Astrocyte (in vitro differentiated cells and primary cell): ENCODE results near the gene FAM50B. TPM values are rescaled to one million over a fixed set of nuclear protein-coding genes. Genes with fewer than 3 reads are reported as not detected.

Experiments
- DNase-seq: peaks from one replicate; pipeline ENCODE4 v3.0.0-alpha.2; 2010; ENCODE audit warnings: low read depth
- FAIRE-seq: peaks from 2 replicates; lab custom pipeline; 2011; peaks lifted over from hg19 to GRCh38; lab: Jason Lieb, UNC
- H2AFZ ChIP-seq: 2 replicates; pipeline ENCODE4 v1.6.0; 2012; ENCODE audit warnings: low read depth, low read length, inconsistent platforms
- H3K27ac ChIP-seq: 2 replicates; pipeline ENCODE4 v1.5.1; 2011; ENCODE audit warnings: low read depth, low read length, inconsistent platforms
- H3K27me3 ChIP-seq: 2 replicates; pipeline ENCODE4 v1.6.0; 2011; ENCODE audit warnings: low read length, inconsistent platforms; ENCODE audit not compliant: insufficient read depth
- H3K36me3 ChIP-seq: 2 replicates; pipeline ENCODE4 v1.5.1; 2011; ENCODE audit warnings: low read length, inconsistent platforms; ENCODE audit not compliant: insufficient read depth
- H3K4me1 ChIP-seq: 2 replicates; pipeline ENCODE4 v1.5.1; 2011; ENCODE audit warnings: low read length, inconsistent platforms; ENCODE audit not compliant: insufficient read depth
- H3K4me2 ChIP-seq: 2 replicates; pipeline ENCODE4 v1.6.0; 2012; ENCODE audit warnings: low read length, inconsistent platforms
- H3K4me3 ChIP-seq: 2 replicates; pipeline ENCODE4 v1.5.1; 2011; ENCODE audit warnings: low read depth, mild to moderate bottlenecking, low read length, inconsistent platforms; ENCODE audit not compliant: insufficient read depth
- H3K79me2 ChIP-seq: 2 replicates; pipeline ENCODE4 v1.6.0; 2012; ENCODE audit warnings: mild to moderate bottlenecking, low read length, inconsistent platforms; ENCODE audit not compliant: insufficient read depth
- H3K9ac ChIP-seq: 2 replicates; pipeline ENCODE4 v1.6.0; 2012; ENCODE audit warnings: mild to moderate bottlenecking, low read length, inconsistent platforms
- H3K9me3 ChIP-seq: 2 replicates; pipeline ENCODE4 v1.5.1; 2012; ENCODE audit warnings: low read depth, mild to moderate bottlenecking, low read length, inconsistent platforms; ENCODE audit not compliant: insufficient read depth
- H4K20me1 ChIP-seq: 2 replicates; pipeline ENCODE4 v1.6.0; 2012; ENCODE audit warnings: low read length, inconsistent platforms; ENCODE audit not compliant: insufficient read depth
- H3K27ac Mint-ChIP-seq: one replicate; pipeline ENCODE4 v1.8.0; 2021; ENCODE audit warnings: mild to moderate bottlenecking, mixed read lengths; ENCODE audit not compliant: unreplicated experiment
- H3K27me3 Mint-ChIP-seq: one replicate; pipeline ENCODE4 v1.8.0; 2021; ENCODE audit warnings: low read depth, mixed read lengths; ENCODE audit not compliant: unreplicated experiment
- H3K36me3 Mint-ChIP-seq: one replicate; pipeline ENCODE4 v1.8.0; 2021; ENCODE audit warnings: low read depth, mixed read lengths; ENCODE audit not compliant: unreplicated experiment
- H3K4me1 Mint-ChIP-seq: one replicate; pipeline ENCODE4 v1.8.0; 2021; ENCODE audit warnings: low read depth, mixed read lengths; ENCODE audit not compliant: unreplicated experiment
- H3K4me3 Mint-ChIP-seq: one replicate; pipeline ENCODE4 v1.8.0; 2021; ENCODE audit warnings: mild to moderate bottlenecking, moderate library complexity, mixed read lengths; ENCODE audit not compliant: unreplicated experiment
- H3K9me3 Mint-ChIP-seq: one replicate; pipeline ENCODE4 v1.8.0; 2021; ENCODE audit warnings: mild to moderate bottlenecking, mixed read lengths; ENCODE audit not compliant: unreplicated experiment
- CTCF ChIP-seq: IDR thresholded peaks from 2 replicates; pipeline ENCODE4 v1.5.1; 2011; ENCODE audit warnings: low read depth, mild to moderate bottlenecking, inconsistent platforms, low read length, moderate library complexity; ENCODE audit not compliant: insufficient read depth
- EZH2 ChIP-seq: IDR thresholded peaks from 2 replicates; pipeline ENCODE4 v1.6.1; 2012; ENCODE audit warnings: mild to moderate bottlenecking, low read length, inconsistent platforms; ENCODE audit not compliant: insufficient read depth
- total RNA-seq: library from RNA; stranded (reverse); gene quantifications from 2 replicates; pipeline ENCODE4 v1.2.1, GENCODE V29; 2021

The FAM50B gene
- total RNA-seq, 1 donor from 2014 or later: 4.6 TPM

- Histone ChIP-seq H4K20me1 (no peaks in the 10 kb centered on the region), H2AFZ (no peak overlapping the region), H3K9ac (peak overlapping the region; percentile 68), H3K4me1 (peaks cover 49% of the 10 kb centered on the region), H3K4me2 (peak overlapping the region; percentile 60), H3K27ac (peak overlapping the region; percentile 88), H3K36me3 (no peaks in the 10 kb centered on the region), H3K27me3 (no peaks in the 10 kb centered on the region), H3K79me2 (no peaks in the 10 kb centered on the region), H3K9me3 (no peaks in the 10 kb centered on the region), H3K4me3 (no peak overlapping the region)
- no peak for DNase-seq
- no peak overlapping the region for H3K4me3 Mint-ChIP-seq
- H3K9me3 Mint-ChIP-seq: no peaks in the 10 kb centered on the region
- TF ChIP-seq CTCF: no peak
- no peak for TF ChIP-seq EZH2
- no peaks in the 10 kb centered on the region for H3K36me3 Mint-ChIP-seq
- H3K27ac Mint-ChIP-seq: peak overlapping the region; percentile 47
- peaks cover 24% of the 10 kb centered on the region for H3K4me1 Mint-ChIP-seq
- no peaks in the 10 kb centered on the region for H3K27me3 Mint-ChIP-seq
- no peak for FAIRE-seq
Measured at GRCh38 chr6:3841066-3841454, 8.1 kb upstream of the FAM50B start.

- no peaks in the 10 kb centered on the region for H3K36me3 ChIP-seq
Measured at GRCh38 chr6:3841711-3842565, 7.2 kb upstream of the FAM50B start.

More at GRCh38 chr6:3841711-3842565, 7.2 kb upstream of the FAM50B start:
- DNase-seq (peak; percentile 79), FAIRE-seq (peak; percentile 93)
- Mint-ChIP-seq H3K4me3 (no peak overlapping the region), H3K36me3 (no peaks in the 10 kb centered on the region), H3K4me1 (peaks cover 24% of the 10 kb centered on the region), H3K27ac (peak overlapping the region; percentile 75), H3K27me3 (no peaks in the 10 kb centered on the region), H3K9me3 (no peaks in the 10 kb centered on the region)
- H2AFZ ChIP-seq: no peak overlapping the region
- TF ChIP-seq CTCF (no peak), EZH2 (no peak)
- peaks cover 49% of the 10 kb centered on the region for H3K4me1 ChIP-seq
- H3K79me2 ChIP-seq: no peaks in the 10 kb centered on the region
- peak overlapping the region; percentile 88 for H3K27ac ChIP-seq
- no peak overlapping the region for H3K4me3 ChIP-seq
- no peaks in the 10 kb centered on the region for H3K27me3 ChIP-seq
- peak overlapping the region; percentile 68 for H3K9ac ChIP-seq
- no peaks in the 10 kb centered on the region for H3K9me3 ChIP-seq
- H3K4me2 ChIP-seq: peak overlapping the region; percentile 60
- no peaks in the 10 kb centered on the region for H4K20me1 ChIP-seq
